ENCODE data around the gene PLEK. TPM values are rescaled to one million over a fixed set of nuclear protein-coding genes. Genes with fewer than 3 reads are reported as not detected.
"Not testable (repeated sequence)": the region's sequence is repeated elsewhere in the genome, so short reads cannot be mapped to it uniquely, and the experiment has no call there.

PLEK gene
- total RNA-seq, 1 donor = not detected

GRCh38 chr2:68441994-68442322 is 76.9 kb downstream of the PLEK start:
- no peak for DNase-seq (ENCODE audit: low read depth)
- TF ChIP-seq CTCF (IDR thresholded peaks at IDR 0.05; ENCODE audit: insufficient read depth, low read depth, low read length) = no peak

GRCh38 chr2:68446425-68446824 is 81.3 kb downstream of the PLEK start:
- DNase-seq (ENCODE audit: low read depth); H3K4me3 ChIP-seq (ENCODE audit: low read depth, low read length): not testable (repeated sequence)

More at GRCh38 chr2:68441994-68442322, 76.9 kb downstream of the PLEK start:
- no peak overlapping the region for H3K4me3 ChIP-seq (ENCODE audit: low read depth, low read length)

Other genes with a start within 250 kb of the PLEK start
- gene PNO1, start 207.4 kb upstream of the PLEK start, total RNA-seq = 13.4 and 13.5 TPM in 2 replicates
- 28.0 and 38.4 TPM in 2 replicates for gene PPP3R1, start 112.8 kb upstream of the PLEK start, total RNA-seq
- 24.6 and 25.1 TPM in 2 replicates for gene CNRIP1, start 45.3 kb upstream of the PLEK start, total RNA-seq
- 0.32 and 0.86 TPM in 2 replicates for gene FBXO48, start 102.0 kb downstream of the PLEK start, total RNA-seq
- gene APLF, start 102.3 kb downstream of the PLEK start, total RNA-seq = 6.4 and 8.6 TPM in 2 replicates